Right renal pelvis (tissue), 4 donors: ENCODE results near the gene GIPC3. TPM values are rescaled to one million over a fixed set of nuclear protein-coding genes. Genes with fewer than 3 reads are reported as not detected.

Experiments used
- DNase-seq, 4 donors: peaks; one replicate each; pipeline ENCODE4 v3.0.0-alpha.2; 2013; ENCODE audit warnings: low read depth in 4 of 4, low spot score in 3 of 4, missing footprints in 1 of 4
- polyA plus RNA-seq, 4 donors: library from polyadenylated mRNA; unstranded; fragments of 120-200 nt; gene quantifications; one replicate each; pipeline ENCODE4 v1.2.1, GENCODE V29; 2013; ENCODE audit not compliant: insufficient read length in 4 of 4

Gene GIPC3
- polyA plus RNA-seq, 4 donors: 2.6 to 4.2 (median 3.1) TPM

- no peak for DNase-seq
These were observed 18.0 kb downstream of the GIPC3 start for GRCh38 chr19:3603121-3603811.

DNA sequence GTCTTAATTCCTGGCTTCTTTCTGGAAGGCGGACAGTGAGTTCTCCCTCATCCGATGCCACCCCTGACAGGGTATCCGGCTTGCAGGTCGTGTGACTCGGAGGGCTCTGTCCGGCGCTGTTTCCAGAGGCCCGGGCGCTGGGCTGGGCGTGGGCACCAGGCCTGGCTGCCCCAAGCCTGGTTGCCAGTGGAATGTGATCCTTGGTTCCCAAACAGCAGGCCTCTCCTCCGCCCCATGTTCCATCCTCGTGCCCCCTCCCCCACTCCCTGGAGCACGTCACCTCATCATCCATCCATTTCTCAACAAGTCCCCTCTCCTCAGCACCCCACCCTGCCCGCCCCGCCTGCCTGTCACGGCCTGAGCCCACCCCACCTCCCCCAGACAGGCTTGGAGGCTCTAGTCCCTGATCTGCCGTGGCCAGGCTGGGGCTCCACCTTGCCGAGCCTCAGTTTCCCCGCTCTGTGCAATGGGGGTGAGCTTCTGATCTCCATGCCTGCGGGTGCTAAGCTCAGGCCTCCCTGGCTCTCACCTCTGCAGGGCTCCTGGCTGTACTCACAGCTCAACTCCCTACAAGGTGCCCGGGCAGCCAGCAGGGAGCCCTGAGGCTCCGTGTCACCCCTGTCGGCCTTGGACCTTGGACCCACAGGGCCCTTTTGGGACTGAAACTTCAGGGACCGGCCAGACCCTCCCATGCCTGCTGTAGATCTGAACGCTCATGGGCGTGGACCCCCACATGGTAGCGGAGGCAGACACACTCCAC is 19.1 kb downstream of the GIPC3 start:
- DNase-seq: no peak

DNA sequence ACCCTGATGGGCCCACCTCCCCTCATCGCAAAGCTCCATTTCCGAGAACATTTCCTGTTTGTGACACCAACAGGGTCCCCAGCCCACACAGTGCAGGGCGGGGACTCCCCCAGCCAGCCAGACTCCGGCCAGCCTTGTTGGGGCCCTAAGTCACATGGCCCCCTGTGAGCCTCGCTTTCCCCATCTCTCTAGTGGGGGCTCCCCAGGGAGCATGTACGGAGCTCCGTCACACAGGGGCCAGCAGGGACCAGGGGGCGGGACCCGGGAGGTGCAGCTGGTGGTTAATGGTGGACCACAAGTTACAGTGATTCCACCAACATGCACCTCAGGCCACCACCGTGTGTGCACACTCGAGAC is 19.7 kb downstream of the GIPC3 start:
- no peak for DNase-seq

DNA sequence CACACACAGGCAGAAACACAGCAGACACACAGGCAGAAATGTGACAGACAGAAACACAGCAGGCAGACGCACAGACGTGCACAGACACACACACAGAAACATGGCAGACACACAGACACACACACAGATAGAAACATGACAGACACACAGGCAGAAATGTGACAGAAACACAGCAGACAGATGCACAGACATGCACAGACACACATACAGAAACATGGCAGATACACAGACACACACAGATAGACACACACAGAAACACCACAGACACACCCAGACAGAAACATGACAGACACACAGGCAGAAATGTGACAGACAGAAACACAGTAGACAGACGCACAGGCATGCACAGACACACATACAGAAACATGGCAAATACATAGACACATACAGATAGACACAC is 20.1 kb downstream of the GIPC3 start:
- no peak for DNase-seq

DNA sequence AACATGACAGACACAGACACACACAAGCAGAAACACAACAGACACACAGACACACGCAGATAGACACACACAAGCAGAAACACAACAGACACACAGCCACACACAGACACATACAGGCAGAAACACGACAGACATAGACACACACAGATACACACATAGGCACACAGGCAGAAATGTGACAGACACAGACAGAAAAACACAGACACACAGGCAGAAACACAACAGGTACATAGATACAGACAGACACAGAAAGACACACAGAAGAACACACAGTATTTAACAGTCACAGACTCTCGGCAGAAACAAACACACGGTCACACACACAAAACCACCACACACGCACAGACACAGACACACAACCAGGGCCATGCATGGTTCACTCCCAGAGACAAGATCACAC is 20.5 kb downstream of the GIPC3 start:
- DNase-seq: no peak

DNA sequence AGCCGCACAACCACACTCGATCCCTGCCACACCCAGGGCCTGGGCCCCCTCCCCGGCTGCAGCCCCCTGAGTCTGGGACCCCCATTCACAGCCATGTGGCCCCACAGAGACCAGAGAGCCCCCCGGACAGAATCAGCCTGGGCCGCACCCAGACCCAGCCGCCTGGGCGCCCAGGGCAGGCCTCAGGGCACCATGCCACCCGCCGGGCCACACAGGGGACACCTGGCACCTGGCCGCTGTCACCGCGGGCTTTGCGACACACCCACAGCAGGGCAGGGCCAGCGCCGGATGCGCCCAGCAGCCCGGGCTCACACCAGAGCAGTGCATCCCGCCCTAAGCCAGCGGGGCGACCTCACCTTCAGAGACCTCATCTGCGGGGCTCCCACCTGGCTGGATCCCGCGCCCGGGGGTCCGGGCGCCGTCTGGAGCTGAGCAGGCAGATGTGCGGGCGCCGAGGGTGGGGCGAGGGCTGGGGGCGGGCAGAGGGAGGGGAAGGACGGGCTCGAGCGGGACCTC is 21.0 kb downstream of the GIPC3 start:
- no peak for DNase-seq

GRCh38 chr19:3606690-3607289 is 21.5 kb downstream of the GIPC3 start, which contains the start of gene TBXA2R:
TSS of gene TBXA2R (minus strand) at chr19:3606875. CDS start at chr19:3600634, 6,241 bp downstream.
- DNase-seq: no peak

DNA sequence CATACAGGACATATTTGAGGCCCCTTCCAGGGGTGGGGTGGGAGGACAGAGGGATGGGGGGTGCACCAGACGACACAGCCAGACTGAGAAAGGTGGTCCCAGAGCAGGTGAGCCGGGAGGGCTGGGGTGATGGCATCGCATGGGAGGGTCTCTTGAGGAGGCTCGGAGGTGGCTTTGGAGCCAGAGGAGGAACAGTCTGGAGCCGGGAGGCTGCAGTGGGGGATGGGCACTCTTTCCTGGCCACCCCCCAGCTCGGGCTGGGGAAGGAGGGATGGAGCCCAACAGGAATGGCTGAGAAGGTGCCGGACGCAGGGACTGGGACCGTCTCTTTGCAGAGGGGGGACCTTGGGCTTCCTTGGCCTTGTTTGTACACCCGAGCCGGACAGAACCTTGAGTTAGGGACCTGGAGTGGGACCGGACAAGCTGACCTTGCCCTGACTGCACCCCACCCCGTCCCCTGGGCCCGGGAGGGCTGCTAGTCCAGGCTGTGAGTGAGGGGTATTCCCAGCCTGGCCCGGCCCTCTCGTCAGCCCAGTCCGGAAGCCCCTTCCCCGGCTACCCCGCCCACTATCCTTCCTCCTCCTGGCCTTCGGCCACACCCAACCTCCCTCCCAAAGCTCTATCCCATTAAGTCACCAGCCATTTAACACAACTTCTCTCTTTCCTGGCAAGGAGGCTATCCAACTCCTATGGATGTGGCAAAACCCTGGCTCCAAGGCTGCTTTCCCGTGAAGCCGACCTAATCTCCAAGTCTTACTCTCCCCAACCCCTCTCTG is 22.2 kb downstream of the GIPC3 start:
- no peak for DNase-seq

- DNase-seq: no peak
These were observed 22.9 kb downstream of the GIPC3 start for GRCh38 chr19:3608079-3608641.

GRCh38 chr19:3608750-3609322 is 23.6 kb downstream of the GIPC3 start:
- DNase-seq: no peak

DNA sequence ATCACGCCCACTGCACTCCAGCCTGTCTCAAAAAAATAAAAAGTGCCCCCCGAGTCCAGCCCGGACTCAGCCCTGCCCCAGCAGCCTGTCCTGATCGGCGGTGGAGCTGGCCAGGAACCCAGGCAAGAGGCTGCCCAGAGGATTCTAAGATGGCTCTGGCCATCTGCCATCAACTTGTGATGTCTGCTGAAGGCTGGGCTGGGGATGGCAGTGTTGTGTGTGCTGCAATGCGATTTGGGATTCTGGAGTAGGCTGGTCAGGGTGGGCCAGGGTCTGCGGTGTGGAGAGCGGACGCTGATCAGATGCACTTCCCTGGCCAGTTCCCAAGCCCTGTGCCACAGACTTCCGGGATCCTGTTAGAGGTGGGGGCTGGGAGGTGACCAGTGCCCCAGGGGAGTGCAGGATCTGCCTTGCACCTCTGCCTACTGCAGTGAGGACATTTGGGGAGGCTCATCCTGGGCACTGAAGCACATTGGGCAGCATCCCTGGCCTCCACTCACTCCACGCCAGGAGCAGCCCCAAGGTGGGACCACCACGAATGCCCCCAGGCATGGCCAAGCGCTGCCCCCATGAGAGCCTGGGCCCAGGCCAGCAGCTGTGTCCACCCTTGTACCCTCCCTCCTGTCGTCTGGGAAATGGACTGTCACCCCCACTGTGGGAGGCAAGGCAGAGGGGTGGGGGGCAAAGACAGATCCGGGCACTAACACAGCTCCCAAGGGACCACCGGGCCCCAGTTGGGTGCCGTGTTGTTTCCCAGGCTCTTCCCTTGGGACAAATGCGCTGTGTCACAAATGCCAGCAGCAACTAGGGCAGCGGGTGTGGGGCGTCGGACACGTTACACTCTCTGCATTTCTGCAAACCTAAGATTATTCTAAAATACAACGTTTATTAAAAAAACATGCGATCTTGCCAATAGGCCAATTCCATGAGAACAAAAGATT is 24.8 kb downstream of the GIPC3 start:
- DNase-seq: no peak

DNA sequence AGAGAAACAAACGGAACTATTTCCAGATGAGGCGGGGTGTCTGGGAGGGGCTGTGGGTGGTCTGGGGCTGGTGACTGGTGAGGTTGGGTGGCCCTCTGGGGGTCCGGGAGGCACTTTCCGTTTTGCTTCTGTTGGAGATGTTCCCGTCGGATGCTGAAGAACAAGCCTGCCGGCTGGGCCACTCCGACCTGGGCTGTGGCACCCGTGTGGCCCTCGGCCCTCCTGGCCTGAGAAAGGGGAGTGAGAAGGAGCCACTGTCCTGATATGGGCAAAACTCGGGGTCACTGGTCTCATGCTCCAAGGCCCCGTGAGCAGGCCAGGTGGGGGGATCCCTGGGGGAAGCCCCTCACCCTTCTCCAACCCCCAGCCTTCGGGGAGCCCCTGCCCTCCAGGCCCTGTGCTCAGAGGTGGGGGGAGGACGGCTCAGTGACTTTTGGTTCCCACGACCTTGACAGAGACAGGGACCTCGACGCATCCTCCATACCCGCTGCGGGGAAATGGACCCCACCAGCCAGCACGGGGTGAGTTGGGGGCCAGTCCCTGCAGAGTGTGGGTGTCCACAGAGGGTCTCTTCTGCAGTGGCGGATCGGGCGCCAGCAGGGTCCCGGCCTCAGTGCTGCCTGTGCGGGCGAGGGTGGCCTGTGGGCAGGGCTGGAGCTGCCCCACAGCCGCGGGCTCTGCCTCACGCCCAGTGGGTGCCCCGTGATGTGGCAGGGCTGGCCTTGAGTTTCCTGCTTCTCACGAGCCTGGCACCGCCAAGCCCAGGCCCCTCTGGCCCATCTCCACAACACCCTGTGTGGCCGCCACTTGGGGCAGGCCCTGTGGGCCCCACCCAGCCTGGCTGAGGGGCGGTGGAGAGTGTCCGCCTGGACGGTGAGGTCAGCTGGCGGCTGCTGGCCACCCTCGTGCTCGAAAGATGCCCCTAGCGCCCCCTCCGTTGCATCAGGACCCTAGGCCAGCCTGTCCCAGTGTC is 25.8 kb downstream of the GIPC3 start:
- DNase-seq: no peak

GRCh38 chr19:3611841-3612240 is 26.6 kb downstream of the GIPC3 start:
- no peak for DNase-seq

DNA sequence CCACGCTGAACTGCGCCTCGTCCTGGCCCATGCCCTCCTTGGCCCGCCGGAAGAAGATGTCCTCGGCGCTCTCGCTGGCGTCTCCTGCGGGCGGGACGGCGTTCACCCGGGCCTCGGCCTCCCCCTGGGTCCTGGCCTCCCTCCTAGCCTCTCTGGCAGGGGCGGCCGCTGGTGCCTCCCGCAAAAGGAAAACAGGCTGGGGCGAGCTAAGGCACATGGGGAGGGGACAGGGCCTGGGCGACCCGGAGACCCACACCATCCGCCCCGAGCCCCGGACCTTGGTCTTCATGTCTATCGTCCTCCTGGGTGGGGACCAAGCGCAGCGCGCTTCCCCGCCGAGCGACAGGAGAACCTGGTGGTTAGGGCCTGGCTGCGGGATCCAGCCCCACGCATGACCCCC is 27.1 kb downstream of the GIPC3 start:
- DNase-seq: no peak

GRCh38 chr19:3612901-3613741 is 27.8 kb downstream of the GIPC3 start:
- DNase-seq: no peak

DNA sequence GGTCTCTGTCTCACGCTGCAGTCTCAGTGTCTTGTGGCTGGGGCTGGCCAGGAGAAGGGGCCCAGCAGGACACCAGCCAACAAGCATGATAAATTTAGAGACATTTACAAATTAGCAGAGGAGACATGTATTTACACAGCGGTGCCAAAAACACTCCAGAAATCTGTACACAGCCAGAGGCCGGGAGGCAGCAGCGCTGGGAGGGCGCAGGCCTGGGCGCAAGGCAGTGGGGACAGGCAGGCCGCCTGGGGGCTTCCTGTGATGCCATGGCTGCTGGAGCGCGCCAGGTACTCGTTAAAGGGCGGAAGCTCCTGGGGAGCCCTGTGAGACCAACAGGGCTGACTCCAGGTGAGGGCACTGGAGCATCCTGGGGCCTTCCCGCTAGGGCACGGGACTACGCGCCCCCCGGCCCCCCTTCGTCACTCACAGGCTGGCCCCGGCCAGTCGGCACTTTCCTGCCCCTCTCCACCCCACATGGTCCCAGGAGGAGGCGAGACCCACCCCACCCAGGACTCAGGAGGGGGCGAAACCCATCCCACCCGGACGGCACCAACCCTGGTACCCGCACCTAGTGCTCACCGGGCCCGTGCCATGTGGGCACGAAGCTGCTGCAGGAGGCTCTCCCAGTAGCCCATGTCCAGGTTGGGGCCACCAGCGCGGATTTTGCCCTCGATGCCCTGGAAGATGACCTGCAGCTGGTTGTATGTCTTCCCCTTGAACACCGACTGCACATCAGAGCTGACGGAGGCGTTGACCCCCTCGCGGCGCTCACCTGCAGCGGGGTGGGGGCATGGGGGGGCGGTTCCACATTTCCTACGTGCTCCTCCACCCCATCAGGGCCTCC is 28.8 kb downstream of the GIPC3 start:
- no peak for DNase-seq
